ENCODE data around the gene SMIM33.
A peak's percentile ranks its signal among the peaks of the same experiment; 100 is the strongest.
"Not testable (repeated sequence)": the region's sequence is repeated elsewhere in the genome, so short reads cannot be mapped to it uniquely, and the experiment has no call there.

The SMIM33 gene

GRCh38 chr5:139457241-139457640, 13.6 kb upstream of the SMIM33 start:
- no peak for DNase-seq (ENCODE audit: low read depth)

GRCh38 chr5:139457653-139458306, 13.0 kb upstream of the SMIM33 start:
- no peak for DNase-seq (ENCODE audit: low read depth)

- DNase-seq (ENCODE audit: low read depth): peak; percentile 88
Measured at GRCh38 chr5:139458580-139459407, 12.0 kb upstream of the SMIM33 start.

GRCh38 chr5:139459451-139459934, 11.3 kb upstream of the SMIM33 start:
- no peak for DNase-seq (ENCODE audit: low read depth)

GRCh38 chr5:139460455-139460854, 10.3 kb upstream of the SMIM33 start:
- peak; percentile 46 for DNase-seq (ENCODE audit: low read depth)

GRCh38 chr5:139461176-139461575, 9.6 kb upstream of the SMIM33 start:
- no peak for DNase-seq (ENCODE audit: low read depth)

GRCh38 chr5:139461698-139462097, 9.1 kb upstream of the SMIM33 start:
- DNase-seq (ENCODE audit: low read depth): peak; percentile 75

- DNase-seq (ENCODE audit: low read depth): peak; percentile 44
Measured at GRCh38 chr5:139462586-139463276, 8.1 kb upstream of the SMIM33 start, which contains the start of gene ECSCR. ECSCR (minus strand) TSS chr5:139462743; CDS start chr5:139462670, 73 bp downstream.

GRCh38 chr5:139468421-139468931, 2.3 kb upstream of the SMIM33 start:
- peak; percentile 47 for DNase-seq (ENCODE audit: low read depth)

GRCh38 chr5:139472386-139473030, 1.7 kb downstream of the SMIM33 start:
- no peak for DNase-seq (ENCODE audit: low read depth)

GRCh38 chr5:139473105-139473504, 2.3 kb downstream of the SMIM33 start:
- DNase-seq (ENCODE audit: low read depth): no peak

- DNase-seq (ENCODE audit: low read depth): peak; percentile 62
Measured at GRCh38 chr5:139473565-139473964, 2.8 kb downstream of the SMIM33 start.

- peak; percentile 84 for DNase-seq (ENCODE audit: low read depth)
Measured at GRCh38 chr5:139474890-139475791, 4.3 kb downstream of the SMIM33 start.

- no peak for DNase-seq (ENCODE audit: low read depth)
Measured at GRCh38 chr5:139475865-139476617, 5.2 kb downstream of the SMIM33 start.

- not testable (repeated sequence) for DNase-seq (ENCODE audit: low read depth)
Measured at GRCh38 chr5:139478657-139479423, 8.0 kb downstream of the SMIM33 start.

GRCh38 chr5:139479729-139480128, 8.9 kb downstream of the SMIM33 start:
- DNase-seq (ENCODE audit: low read depth): not testable (repeated sequence)

GRCh38 chr5:139481122-139481533, 10.3 kb downstream of the SMIM33 start:
- DNase-seq (ENCODE audit: low read depth): peak; percentile 50

- peak; percentile 60 for DNase-seq (ENCODE audit: low read depth)
Measured at GRCh38 chr5:139481580-139482049, 10.8 kb downstream of the SMIM33 start.
